Activated effector memory CD4-positive, alpha-beta T cell treated with anti-CD3 and anti-CD28 coated beads, Interleukin-2, amount 50 U/mL, for 16 hours (primary cell): ENCODE data around the gene RFTN1.

Source experiments
- DNase-seq: peaks from one replicate; pipeline ENCODE4 v3.0.0-alpha.2; 2020

RFTN1 gene, protein sequence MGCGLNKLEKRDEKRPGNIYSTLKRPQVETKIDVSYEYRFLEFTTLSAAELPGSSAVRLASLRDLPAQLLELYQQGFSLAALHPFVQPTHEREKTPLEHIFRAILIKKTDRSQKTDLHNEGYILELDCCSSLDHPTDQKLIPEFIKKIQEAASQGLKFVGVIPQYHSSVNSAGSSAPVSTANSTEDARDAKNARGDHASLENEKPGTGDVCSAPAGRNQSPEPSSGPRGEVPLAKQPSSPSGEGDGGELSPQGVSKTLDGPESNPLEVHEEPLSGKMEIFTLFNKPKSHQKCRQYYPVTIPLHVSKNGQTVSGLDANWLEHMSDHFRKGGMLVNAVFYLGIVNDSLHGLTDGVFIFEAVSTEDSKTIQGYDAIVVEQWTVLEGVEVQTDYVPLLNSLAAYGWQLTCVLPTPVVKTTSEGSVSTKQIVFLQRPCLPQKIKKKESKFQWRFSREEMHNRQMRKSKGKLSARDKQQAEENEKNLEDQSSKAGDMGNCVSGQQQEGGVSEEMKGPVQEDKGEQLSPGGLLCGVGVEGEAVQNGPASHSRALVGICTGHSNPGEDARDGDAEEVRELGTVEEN

DNA sequence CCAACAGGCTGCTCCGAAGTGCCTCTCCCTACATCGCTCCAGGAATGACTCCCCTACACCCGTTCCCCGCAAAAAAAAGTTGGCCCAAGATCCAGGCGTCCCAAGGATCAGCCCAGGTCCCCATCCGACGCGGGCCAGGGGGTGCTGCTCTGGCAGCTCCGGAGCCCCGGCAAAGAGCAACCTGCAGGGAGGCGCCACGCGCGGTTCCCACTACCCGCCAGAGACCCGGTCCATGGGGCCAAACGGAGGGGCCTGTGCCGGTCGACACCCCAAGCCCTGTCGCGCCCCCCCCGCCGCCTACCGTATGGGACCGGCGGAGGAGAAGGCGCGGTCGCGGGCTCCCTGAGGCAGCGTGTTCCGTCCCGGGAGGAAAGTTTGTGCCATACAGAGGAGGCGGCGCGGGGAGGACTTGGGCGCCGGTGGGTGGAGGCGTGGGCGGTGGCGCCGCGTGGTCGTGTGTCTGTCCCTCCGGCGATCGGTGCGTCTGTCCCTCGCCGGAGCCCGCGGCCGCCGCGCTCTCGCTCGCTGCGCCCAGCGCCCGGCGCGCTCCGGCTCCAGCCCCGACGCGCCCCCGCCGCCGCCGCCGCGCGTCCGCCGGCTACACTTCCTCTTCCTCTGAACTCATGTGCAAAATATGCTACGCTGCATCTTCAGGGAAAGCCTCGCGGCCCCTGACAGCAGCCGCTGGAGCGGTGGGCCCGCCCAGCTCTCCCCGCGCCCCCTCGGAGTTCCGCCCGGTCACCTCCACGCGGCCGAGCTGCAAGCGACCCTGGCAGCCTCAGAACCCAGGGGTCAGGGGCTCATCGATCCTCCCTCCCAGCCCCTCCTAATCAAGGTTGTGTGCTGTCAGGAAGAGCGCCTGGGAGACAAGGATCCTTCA lies at the start of gene RFTN1:
Gene RFTN1, minus strand, starts transcription at position 559 of the 880 bp plus-strand sequence. CDS start 19,830 bp downstream, outside the sequence.
- DNase-seq = peak; percentile 81

DNA sequence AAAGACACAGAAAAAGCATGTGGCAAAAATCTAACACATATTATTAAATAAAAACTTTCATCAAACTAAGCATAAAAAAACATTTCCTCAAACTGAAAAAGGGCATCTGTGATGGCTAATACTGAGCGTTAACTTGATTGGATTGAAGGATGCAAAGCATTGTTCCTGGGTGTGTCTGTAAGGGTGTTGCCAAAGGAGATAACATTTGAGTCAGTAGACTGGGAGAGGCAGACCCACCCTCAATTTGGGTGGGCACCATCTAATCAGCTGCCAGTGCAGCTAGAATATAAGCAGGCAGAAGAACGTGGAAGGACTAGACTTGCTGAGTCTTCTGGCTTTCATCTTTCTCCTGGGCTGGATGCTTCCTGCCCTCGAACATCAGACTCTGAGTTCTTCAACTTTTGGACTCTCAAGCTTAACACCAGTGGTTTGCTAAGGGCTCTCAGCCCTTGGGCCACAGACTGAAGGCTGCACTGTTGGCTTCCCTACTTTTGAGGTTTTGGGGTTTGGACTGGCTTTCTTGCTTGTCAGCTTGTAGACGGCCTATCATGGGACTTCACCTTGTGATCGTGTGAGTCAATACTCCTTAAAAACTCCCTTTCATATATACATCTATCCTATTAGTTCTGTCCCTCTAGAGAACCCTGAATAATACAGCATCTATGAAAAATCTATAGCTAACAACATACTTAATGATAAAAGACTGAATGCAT lies 46.3 kb upstream of the RFTN1 start:
- DNase-seq = no peak

DNA sequence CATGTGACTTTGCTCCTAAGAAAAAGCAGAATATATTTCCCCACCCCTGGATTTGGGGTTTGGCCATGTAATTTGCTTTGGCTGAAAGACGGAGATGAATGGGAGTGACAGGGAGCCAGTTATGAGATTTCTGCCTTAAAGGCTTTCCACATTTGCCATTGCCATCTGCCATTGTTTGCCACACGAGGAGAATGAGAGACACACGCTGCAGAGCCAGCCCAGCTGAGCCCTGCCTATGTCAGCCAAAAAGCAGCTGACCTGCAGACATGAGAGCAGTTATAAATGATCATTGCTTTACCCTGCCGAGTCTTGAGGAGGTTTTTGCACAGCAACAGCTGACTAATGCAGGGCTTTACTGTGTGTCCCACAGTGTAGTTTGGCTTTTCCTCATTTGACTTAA lies 40.6 kb upstream of the RFTN1 start:
- no peak for DNase-seq

DNA sequence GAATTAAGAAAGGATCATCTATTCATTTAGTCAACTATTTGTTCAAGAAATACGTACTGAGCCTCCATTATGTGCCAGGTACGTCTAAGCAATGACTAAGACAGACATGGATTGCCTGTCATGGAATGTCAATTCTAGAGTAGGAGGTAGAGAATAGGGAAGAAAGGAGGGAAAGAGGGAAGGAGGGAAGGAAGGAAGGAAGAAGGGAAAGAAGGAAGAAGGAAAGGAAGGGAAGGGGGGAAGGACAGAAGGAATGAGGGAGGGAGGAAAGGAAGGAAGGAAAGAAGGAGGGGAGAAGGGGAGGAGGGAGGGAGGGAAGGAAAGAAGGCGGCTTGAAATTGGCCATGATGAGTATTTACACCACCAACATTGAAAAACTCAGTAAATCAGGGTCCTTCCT lies 39.3 kb upstream of the RFTN1 start:
- DNase-seq = no peak

DNA sequence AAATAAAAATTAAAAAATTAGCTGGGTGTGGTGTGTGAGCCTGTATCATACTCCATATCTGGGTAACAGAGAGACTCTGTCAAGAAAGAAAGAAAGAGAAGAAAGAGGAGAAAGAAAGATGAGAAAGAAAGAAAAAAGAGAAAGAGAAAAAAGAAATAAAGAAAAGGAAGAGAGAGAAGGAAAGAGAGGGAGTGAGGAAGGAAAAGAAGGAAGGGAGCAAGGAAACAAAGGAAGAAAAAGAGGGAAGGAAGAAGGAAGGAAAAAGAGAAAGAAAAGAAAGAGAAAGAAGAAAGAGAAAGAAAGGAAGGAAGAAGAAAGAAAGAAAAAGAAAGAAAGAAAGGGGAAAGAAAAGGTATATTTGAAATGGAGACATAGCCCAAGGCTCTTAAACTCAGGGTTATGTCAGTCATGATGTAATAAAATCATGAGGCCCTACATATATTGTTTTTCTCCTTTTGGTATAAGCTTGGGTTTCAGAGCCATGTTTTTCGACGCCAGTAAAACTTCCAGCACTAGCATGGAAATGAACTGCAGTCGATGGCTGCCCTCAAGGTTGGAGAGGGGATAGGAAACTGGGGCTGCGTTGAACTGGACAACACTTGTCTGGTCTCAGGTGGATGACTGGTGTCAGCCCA lies 38.0 kb upstream of the RFTN1 start:
- DNase-seq = no peak

DNA sequence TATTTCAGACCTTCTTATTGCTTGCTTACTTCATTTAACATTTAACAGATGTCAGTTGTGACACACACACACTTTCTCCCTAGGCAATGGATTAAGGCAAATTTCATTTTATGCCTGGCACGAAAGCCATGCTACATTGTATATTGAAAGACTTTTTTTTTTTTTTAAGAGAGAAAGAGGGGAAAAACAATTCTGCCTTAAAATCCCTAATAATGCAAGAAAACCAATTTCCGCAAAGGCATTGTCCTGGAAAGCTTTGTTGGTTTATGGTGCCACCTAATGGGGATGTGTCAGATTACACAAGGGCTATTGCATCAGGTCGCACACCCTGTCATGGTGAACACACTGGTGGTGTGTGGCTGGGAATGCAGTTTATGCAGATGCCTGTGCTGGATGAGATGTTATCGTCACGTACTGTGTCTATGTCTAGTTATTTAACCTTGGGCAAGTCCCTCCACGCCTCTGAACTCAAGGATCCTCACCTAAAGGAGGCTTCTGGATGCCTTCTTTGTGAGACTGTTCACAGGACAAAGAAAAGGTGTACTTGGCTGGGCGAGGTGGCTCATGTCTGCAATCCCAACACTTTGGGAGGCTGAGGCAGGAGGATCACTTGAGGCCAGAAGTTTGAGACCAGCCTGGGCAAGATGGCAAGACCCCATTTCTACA lies 37.3 kb upstream of the RFTN1 start:
- peak; percentile 83 for DNase-seq

DNA sequence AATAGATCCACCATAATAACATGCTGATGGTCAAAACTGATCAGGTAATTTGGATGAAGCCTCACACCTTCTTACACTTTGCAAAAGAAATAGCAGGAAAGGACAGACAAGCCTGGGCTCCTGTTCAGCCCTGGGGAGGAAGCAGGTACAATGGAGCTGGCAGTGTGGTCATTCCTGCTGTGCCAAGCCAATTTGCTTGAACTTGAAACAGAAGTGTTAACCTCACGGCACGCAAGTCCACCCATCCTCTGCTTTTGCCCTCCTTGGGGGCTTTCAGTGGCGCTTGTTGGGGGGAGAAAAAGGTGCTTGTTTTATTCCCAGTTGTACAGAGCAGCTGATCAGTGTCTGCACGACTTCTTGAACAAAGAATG lies 36.8 kb upstream of the RFTN1 start:
- no peak for DNase-seq

DNA sequence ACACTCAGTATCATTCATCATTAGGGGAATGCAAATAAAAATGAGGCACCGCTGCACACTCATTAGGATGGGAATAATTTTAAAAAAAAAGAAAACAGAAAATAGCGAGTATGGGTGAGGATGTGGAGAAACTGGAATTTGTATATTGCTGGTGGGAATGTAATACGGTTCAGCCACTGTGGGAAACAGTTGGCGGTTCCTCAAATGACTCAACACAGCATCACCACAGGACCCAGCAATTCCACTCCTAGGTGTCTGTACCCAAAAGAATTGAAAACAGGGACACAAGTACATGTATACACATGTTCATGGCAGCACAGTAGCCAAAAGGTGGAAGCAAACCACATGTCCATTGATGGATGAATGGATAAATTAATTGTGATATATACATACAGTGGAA lies 35.2 kb upstream of the RFTN1 start:
- DNase-seq = no peak

DNA sequence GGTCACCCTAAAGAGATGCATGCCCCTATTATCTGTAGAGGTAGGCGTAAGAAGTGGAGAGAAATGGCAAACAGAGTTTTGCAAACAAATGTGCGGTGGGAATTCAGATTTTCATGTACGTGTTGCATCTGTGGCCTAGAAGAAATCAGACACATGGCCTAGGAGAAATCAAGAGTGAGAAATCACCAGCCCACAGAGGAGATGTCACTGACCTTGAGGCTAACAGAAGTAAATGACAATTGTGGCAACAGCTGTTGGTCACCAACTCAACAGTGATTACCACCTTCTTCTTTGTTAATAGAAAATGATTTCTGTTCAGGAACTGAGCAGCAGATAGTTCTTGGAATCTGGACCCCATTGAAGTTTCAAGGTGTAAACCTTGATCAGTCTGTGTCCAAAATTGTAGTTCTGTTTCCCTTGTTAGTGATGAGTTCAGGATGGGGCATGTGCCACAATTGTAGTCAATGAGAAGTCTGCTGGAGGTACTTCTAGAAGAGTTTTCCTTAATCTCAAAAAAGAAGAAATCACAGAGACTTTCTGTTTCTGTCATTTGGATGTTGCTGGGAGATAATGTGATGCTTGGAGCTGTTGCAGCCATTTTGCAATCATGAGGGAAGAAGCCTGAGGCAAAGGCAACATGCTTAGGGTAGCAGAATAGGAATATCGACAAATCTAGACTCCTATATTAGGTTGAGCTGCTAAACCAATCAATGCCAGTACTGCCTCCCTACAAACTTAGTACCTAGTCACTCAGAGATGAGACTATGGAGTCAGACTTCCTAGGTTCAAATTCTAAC lies 34.3 kb upstream of the RFTN1 start:
- no peak for DNase-seq

DNA sequence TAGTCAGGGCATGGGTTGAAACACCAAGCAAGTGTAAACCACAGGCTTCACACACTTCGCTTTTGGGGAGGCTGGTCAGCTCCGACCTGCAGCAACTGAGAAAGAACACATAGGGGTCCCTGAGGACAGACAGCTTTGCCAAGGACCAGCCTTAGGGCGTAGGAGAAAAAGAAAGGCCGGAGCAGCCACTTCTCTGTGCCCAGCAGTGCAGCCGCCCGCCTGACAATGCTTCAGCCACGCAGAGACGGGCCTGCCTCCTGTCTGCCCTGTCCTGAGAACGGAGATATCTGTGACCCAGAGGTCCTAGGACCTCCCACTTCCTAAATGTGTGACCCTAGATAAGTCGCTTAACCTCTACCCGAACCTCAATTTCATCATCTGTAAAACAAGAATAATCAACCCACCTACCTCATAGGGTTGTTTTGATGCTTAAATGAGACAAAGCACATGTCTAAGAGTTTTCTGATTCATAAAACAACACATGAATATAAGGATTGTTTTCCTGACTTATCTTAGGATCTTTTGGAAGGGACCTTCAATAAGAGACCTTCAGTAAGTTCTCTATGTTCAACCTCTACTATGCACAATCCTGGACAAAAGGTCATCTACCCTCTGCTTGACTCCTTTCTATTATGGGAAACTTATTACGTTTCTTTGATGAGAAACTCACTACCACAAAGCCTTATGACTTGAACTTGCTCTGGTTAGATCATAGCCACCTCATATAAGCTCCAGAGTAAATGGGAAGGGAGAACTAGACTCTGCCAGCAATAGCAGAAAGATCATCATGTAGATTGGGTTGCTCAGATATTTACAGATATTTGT lies 32.9 kb upstream of the RFTN1 start:
- no peak for DNase-seq

DNA sequence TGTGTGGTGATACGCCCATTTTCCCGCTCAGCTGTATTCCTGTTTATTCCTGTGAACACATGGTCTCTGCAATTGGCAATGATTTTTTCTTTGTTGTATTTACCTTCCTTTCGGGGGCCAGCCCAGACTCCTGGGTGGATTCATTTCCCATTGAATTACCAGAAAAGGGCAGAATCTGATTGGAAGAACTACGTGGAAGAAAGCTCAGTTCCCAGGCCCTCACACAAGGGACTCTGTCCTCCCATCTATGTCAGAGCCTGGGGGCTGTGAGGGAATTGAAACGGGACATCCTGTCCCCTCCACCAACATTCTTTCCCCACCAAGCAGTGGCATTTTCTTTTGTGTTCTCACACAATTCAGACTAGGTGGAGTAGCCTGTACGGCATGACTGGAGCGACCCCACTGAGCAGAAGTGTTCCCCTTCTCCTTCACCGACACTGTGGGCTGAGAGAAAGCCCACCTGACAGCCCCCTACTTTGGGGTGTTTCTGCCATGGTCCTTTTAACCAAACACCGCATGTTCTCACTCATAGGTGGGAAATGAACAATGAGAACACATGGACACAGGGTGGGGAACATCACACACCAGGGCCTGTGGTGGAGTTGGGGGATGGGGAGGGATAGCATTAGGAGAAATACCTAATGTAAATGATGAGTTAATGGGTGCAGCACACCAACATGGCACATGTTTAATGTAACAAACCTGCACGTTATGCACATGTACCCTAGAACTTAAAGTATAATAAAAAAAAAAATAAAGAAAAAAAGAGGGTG lies 32.1 kb upstream of the RFTN1 start:
- DNase-seq = no peak

DNA sequence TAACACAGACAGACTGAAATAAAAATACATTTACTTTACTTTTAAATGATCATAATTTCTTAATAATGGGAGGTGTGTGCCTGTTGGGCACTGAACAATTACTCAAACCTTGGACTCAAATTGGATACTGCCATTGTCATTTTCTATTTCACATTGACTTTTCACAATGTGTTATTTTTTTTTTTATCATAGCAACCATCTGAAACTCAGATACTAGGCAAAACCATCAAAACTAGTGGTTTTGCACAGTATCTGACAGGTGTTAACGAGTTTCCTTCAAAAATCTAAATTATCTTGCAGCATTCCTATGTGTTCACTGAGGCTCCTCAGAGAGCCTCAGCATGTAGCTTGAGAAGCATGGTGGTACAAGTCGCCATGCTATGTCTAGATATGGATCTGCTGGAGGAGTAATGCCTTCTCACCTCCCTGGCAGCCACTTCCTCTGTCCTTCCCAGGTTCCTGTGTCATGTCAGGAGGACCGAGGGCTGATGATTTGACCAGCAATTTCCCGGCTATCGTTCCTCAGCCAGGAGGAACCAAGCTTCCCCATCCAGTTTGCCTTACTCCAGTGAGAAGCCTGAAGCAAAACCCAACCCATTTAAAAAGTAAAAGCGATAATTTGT lies 29.9 kb upstream of the RFTN1 start:
- DNase-seq = no peak

DNA sequence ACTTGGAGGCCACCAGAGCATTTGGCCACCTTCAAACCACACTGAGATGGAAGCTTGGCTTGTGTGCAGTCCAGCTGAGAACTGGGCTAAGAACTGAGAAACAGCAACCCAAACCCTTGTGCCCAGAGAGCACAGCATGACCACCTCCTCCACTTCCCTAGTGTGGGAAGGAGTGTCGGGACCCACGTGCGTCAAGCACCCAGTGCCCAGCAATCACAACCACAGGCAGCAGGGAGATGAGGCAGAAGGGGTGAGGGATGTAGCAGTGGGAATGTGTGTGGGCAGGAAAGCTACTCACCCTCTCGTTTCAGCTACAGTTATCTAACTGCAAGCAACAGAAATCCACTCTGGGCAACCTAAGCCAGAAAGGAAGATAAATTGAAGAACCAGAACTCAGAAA lies 25.0 kb upstream of the RFTN1 start:
- no peak for DNase-seq

DNA sequence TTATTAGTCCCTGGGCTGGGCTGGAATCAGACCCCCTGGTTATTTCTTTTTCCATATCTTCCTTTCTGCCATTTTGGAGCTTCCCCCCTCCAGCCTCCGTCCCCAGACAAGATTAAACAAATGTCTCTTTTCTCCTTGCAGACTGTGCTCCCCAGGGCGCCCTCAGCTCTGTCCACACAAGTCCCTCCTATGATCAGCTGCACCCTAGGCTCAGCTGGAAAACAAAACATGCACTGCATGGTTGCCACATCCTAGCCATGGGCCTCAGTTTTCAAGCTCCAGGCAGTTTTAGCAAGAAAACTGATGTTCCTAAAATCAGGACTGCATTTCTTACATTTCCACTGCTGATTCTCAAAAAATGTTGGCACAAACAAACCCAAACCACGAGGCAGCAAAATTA lies 23.5 kb upstream of the RFTN1 start:
- DNase-seq = no peak

DNA sequence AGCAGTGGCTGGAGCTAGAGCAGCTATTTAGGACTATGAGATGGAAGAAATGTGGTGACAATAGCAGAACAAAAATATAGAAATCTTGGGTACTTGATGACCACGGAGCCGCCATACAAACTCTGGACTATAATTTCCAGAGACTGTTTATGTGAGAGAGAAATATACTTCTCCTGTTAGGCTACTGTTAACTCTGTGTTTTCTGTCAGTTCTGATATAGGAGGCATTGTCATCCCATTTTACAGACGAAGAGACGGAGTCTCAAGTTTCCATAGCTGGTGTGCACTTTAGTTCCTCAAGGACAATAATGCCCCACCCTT lies 22.8 kb upstream of the RFTN1 start:
- no peak for DNase-seq

DNA sequence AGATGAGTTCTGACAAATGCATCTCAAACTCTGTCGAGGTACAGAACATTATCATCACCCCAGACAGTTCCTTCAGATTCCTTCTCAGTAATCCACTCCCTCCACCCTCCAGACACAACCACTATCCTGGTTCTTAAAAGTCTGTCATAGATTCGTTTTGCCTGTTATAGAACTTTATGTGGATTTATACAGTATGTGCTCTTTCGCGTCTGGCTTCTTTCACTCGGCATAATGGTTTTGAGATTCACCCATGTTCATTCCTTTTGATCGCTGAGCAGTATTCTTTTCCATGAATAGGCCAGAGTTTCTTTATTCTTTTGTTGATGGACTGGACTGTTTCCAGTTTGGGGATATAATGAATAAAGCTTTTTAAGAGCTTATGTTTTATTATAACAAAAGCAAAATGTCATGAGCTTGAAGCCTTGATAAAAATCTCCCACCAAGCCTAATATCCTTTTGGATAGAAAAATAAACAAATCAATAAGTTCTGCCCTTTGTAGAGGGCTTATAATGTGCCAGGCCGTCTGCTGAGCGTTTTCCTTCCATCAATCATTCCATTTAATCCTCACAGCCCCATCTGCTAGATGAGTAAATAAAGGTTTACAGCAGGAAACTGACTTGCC lies 21.3 kb upstream of the RFTN1 start:
- DNase-seq = no peak

DNA sequence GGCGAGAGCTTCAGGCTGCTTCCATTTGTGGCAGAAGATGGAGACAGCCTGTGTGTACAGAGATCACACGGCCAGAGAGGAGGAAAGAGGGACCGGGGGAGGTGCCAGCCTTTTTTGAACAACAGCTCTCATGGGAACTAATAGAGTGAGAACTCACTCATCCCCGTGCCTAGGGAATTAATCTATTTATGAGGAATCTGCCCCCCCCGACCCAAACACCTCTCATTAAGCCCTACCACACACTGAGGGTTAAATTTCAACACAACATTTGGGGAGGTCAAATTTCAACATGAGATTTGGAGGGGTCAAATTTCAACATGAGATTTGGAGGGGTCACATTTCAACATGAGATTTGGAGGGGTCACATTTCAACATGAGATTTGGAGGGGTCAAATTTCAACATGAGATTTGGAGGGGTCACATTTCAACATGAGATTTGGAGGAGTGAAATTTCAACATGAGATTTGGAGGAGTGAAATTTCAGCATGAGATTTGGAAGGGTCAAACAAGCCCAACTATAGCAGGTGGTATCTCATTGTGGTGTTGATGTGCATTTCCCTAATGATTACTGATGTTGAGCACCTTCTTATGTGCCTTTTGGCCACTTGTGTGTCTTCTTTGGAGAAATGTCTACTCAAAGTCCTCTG lies 20.6 kb upstream of the RFTN1 start:
- DNase-seq = no peak

DNA sequence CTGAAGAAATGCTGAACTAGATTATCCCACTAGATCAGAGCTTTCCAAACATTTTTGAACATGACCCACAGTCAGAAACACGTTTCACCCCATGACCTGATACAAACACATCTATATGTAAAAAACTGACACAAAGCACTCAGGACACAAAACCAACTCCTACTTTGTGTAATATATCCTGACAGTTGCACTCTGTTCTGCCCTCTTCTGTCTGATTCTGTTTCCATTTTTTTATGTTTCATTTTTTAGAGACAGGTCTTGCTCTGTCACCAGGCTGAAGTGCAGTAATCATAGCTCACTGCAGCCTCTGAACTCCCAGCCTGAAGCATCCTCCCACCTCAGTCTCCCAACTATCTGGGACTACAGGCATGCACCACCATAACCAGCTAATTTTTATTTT lies 15.8 kb upstream of the RFTN1 start:
- no peak for DNase-seq
